CD4-positive, alpha-beta T cell treated with Interleukin-6 for 4 hours (primary cell): ENCODE results near the gene INVS.
"Not testable (repeated sequence)": the region's sequence is repeated elsewhere in the genome, so short reads cannot be mapped to it uniquely, and the experiment has no call there.

Source experiments
- DNase-seq: peaks from one replicate; pipeline ENCODE4 v3.0.0-alpha.2; 2020; ENCODE audit warnings: mixed read lengths

The INVS gene, protein sequence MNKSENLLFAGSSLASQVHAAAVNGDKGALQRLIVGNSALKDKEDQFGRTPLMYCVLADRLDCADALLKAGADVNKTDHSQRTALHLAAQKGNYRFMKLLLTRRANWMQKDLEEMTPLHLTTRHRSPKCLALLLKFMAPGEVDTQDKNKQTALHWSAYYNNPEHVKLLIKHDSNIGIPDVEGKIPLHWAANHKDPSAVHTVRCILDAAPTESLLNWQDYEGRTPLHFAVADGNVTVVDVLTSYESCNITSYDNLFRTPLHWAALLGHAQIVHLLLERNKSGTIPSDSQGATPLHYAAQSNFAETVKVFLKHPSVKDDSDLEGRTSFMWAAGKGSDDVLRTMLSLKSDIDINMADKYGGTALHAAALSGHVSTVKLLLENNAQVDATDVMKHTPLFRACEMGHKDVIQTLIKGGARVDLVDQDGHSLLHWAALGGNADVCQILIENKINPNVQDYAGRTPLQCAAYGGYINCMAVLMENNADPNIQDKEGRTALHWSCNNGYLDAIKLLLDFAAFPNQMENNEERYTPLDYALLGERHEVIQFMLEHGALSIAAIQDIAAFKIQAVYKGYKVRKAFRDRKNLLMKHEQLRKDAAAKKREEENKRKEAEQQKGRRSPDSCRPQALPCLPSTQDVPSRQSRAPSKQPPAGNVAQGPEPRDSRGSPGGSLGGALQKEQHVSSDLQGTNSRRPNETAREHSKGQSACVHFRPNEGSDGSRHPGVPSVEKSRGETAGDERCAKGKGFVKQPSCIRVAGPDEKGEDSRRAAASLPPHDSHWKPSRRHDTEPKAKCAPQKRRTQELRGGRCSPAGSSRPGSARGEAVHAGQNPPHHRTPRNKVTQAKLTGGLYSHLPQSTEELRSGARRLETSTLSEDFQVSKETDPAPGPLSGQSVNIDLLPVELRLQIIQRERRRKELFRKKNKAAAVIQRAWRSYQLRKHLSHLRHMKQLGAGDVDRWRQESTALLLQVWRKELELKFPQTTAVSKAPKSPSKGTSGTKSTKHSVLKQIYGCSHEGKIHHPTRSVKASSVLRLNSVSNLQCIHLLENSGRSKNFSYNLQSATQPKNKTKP

DNA sequence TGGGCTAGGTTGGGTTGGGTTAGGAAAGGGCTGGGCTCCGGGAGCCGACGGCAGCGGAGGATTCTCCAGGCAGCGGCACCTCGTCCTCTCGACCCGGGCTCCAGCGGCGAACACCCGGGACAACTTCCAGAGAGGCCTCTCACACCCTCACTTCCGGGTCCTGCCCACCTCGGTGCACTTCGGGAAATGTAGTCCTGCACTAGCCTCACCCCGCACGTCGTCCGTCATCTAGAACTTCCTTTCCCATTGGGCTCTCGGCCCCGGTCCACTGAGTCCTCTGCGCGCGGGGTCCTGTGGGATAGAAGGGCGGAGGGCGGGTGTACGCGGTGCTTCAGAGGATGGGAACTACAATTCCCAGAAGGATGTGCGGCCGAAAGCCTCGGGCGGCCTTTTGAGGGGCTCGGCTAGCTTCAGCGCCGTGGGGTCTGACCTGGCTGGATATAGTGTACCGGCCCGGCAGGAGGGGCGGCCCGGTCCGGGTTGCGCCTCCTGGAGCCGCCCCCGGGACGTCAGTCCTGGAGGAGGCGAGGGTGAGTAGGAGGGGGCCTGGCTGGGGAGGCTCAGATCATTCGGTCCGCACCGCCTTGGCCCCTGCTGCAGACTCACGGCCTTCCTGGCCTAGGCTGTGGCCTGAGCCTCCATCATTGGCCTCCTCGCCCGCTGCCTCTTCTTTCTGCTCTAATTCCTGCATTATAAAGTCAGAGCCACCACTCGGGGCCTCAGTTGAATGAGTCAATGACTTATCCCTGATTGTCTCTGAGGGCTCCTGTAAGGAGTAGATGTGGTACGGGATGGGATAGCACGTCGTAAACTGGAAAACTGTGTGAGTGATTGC, at the start of gene INVS, which contains the start of gene ERP44:
INVS (plus strand) TSS at position 357 of the 835 bp plus-strand sequence. CDS start 5,279 bp downstream, outside the sequence.
ERP44 (minus strand) TSS at position 114 of the 835 bp plus-strand sequence. CDS start 160 bp downstream, outside the sequence.
- DNase-seq, result peak; percentile 96

DNA sequence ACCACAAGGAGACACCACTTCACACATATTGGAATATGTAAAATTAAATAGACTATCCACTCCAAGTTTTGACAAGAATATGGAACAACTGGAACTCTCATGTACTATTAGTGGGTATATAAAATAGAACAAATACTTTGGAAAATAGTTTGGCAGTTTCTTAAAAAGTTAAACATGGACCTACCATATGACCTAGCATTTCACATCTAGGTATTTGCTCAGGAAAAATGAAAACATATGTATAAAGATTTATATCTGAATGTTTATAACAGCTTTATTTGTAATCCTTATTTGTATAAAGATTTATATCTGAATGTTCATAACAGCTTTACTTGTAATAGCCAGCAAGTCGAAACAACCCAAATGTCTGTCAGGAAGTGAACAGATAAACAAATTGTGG, 49.5 kb upstream of the INVS start:
- no peak for DNase-seq

DNA sequence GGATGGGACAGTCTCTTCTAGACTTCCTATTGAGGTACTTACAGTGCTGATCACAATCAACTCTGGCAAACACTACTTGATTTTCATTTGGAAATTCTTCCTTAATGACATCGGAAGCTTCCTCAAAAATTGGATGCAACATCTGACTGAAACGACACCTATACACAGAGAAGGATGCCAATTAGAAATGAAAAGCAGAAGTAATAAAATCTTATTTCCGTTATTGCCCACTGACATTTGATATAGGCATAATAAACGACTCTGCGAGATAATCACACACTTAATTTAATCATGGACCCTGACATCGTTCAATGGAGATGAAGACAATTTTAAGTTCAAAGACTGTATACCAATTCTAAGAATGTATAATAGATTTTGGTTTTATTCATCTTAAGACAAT, 46.7 kb upstream of the INVS start:
- no peak for DNase-seq

DNA sequence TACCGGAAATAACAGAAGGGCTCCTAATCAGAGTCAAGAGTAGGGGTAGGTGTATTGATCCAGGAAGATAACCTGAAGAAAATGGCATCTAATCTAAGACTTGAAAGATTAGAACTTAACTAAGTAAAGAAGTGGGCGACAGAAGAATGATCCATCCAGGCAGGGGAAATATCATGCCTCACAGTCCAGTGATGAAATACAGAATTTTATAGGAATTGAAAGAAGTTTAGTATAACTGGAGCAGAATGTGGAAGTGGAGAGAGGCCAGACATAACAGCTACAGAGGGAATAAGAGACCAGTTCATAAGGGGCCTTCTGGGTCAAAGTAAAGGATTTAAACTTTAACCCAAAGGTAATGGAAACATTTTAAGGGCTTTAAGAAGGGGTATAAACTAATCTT, 42.5 kb upstream of the INVS start:
- no peak for DNase-seq

DNA sequence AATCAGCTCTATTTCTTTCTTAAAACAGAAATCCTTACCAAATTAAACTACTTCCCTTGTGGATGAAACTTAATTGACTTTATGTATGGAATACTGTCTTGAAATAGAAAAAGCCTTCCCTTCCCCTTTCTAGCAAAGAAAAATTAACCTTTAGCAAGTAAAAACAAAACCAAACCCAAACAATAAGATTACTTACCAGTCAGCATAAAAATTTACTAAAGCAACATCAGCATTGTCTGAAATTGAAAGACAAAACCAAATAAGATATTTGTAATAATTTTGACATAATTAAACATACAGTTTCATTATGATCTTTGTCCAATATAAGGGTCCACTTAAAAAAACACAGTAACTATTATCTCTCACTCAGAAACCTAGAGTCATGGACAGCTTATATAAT, 41.4 kb upstream of the INVS start:
- no peak for DNase-seq

DNA sequence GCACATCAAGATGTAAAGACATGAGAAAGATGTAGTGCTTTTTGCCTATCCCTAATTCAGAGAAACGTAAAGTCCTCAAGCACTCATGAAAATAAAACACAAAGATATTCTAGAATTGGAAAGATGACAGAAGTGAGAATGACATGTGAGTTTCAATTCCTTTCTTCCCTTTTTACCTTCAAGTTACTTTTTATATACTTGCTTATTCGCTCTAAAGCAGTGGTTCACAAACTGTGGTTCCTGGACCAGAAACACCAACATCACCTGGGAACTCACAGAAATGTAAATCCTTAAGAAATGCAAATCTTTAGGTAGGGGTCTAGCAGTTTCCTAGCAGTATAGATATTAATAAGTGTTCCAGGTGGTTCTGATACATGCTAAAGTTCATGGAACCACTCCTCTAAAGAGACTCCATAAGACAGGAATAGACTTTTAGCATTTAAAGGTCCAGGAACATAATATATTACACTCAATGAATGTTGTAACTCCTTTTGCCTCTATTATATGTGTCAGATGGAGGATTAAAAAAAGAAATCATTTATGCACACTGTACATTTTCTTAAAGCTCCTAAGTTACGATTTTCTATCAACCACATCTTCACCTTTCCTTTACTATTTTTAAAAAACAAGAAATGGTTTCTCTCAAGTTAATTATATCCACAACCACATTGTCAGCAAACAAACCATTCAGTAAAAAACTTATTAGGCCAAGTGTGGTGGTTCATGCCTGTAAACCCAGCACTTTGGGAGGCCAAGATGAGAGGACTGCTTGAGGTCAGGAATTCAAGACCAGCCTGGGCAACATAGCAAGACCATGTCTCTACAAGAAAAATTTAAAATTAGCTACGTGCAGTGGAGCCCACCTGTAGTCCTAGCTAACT, 40.1 kb upstream of the INVS start:
- DNase-seq, result no peak

DNA sequence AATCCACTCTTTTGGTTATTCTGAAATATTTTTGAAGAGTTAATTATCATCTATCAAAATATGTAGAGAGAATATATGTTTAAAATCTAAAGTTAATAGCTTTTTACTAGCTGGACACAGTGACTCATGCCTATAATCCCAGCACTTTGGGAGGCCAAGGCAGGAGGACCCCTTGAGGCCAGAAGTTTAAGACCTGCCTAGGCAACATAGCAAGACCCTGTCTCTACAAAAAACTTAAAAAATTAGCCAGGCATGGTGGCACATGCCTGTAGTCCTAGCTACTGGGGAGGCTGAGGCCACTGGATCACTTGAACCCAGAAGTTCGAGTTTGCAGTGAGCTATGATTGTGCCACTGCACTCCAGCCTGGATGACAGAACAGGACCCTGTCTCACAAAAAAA, 36.4 kb upstream of the INVS start:
- not testable (repeated sequence) for DNase-seq

DNA sequence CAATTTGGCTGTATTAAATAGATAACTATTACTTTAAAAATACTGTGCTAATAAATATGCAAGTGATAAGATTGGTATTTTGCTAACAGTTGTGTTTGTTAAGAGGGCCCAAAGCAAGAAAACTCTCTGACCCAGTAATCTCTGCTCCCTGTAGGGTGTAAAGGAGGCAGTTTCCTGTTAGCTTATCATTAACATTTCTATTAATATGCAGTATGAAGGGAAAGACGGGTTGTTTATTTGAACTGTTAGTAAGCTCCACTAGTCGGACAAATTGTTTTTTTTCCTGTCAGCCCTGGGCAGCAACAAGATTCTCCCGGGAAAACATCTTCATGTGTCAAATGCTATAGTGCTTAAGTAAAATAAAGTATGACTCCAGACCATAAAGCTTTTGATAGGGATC, 35.9 kb upstream of the INVS start:
- no peak for DNase-seq

DNA sequence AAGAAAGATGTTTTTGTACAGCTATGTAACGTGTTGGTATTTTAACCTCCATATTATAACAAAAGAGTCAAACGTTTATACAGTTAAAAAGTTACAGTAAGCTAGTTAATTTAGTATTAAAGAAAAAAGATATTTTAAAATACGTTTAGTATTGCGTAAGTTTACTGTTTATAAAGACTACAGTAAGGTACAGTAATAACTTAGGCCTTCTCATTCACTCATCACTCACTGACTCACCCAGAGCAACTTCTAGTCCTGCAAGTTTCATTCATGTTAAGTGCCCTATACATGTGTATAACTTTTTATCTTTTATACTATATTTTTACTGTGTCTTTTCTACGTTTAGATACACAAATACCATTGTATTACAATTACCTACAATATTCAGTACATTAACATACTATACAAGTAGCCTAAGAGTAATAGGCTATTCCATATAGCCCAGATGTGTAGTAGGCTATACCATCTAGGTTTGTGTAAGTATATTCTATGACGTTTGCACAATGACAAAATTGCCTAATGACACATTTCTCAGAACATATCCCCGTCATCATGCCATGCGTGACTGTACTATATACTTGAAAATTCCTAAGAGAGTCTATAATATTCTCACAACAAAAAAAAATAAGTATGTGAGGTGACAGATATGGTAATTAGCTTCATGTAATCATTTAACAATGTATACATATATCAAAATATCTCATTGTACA, 34.0 kb upstream of the INVS start:
- DNase-seq, result no peak

DNA sequence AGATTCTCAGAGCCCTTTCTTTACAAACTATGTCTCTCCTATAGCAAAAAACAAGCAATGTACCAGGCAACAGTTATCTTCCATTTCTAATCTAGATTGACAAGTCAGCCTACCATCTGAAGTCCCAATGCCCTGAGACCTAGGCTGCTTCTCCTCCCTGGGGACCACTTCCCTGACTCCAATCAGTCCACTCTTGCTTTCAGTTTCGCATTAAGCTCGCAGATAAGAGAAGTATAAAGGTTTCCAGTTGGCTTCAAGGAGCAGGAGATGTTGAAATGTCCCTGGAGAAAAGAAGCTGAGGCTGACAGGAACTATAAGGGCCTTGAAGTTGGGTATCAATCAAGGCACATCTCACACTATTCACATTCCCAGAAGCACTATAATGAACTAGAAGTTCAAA, 32.5 kb upstream of the INVS start:
- no peak for DNase-seq

DNA sequence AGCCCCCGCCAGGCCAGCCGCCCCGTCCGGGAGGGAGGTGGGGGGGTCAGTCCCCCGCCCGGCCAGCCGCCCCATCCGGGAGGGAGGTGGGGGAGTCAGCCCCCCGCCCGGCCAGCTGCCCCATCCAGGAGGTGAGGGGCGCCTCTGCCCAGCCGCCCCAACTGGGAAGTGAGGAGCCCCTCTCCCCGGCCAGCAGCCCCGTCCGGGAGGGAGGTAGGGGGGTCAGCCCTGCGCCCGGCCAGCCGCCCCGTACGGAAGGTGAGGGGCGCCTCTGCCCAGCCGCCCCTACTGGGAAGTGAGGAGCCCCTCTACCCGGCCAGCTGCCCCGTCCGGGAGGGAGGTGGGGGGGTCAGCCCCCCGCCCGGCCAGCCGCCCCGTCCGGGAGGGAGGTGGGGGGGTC, 31.1 kb upstream of the INVS start:
- not testable (repeated sequence) for DNase-seq

DNA sequence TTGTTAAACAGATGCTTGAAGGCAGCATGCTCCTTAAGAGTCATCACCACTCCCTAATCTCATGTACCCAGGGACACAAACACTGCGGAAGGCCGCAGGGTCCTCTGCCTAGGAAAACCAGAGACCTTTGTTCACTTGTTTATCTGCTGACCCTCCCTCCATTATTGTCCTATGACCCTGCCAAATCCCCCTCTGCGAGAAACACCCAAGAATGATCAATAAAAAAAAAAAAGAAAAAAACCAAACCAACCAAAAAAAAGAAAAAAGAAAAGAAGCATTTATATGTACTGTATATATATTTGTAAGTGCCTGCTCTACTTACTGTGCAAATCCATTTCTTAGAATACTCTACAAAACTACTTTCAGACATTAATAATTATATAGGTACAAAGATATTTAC, 30.0 kb upstream of the INVS start:
- not testable (repeated sequence) for DNase-seq

DNA sequence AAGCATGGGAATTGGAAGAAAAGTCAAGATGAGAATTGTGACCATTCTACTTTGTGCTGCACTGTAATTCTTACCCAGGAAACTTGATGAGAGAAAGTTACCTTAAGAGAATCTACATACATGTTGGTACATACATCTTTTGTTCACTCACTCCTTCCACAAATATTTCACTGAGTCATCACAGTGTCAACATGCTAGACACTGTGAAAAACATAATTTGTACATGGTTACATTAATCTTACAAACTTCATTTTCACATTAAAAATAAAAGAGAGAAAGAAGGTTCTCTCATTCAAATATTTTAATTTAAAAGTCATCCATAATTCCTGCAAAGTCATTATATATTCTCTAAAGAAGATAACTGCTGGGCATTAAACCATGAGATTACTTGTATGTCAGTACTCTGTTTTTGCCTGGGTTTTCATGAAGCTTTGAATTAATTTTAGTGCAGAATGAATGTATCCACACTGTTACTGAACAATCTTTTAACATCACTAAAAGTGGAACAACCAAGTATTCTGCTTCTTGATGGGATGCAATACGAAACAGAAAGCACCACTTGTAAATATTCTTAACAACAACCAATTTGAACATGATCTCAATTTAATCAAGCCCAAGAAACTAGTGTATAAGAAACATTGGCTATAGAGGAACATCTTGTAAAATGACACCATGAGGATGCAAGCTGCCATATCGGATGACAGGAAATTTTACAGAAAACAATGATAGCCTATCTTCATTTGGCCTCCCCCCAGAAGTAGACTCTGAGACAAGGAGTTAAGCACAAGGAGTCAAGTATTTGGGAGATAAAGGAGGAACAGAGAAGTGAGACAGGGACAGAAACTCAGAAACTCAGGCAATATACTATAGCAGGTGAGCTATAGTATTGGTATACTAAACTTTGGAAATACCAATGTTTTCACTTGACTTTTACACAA, 28.7 kb upstream of the INVS start:
- no peak for DNase-seq

DNA sequence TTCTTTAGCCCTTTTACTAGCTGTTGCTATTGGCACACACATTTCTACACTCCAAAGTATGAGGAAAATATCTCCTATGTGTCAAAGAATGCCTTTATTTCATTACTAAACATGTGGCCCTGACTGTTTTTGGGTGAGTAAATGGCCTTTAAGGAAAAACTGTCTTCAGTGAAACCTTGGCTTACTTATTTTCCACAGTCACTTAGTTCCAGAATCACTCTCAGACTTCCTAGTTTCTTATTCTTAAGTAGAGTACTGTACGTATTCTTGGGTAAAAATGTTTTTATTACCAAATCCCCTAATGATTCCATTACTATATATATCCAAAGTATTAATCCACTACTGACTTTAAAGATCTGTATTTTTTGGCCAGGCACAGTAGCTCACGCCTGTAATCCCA, 27.8 kb upstream of the INVS start:
- no peak for DNase-seq

DNA sequence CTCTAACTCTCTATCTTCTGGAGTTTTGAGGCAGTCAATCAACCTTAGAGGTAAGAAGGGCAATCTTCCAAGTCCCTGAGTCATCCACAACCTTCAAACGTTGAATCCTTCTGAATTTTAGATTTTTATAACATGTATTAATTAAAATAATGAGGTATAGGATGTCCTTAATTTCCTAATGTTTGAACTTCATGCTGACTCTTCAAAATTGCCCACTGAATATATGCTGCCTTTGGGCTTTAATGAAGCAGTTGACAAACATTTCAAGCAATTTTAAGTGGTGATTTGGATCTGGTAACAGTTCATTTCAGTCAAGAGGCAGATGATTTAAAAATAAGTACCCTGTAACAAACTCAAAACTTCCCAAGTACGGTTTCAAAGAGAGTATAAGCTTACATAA, 26.2 kb upstream of the INVS start:
- no peak for DNase-seq

DNA sequence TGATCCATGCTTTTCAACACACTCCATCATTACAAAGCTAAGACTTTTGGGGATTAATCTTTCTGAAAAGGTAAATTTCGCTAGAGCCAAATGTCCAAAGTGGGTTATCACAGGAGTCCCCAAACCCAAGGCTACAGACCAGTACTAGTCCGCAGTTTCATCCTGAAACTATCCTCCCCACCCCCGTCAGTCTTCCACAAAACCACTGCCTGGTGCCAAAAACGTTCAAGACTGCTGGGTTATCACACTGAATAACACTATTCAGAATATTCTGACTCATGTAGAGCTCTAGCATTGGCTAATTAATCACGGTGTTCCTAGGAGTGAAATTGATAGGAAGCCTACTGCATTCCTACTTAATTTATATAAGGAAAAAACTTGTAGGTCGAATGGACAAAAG, 24.9 kb upstream of the INVS start:
- DNase-seq, result no peak

DNA sequence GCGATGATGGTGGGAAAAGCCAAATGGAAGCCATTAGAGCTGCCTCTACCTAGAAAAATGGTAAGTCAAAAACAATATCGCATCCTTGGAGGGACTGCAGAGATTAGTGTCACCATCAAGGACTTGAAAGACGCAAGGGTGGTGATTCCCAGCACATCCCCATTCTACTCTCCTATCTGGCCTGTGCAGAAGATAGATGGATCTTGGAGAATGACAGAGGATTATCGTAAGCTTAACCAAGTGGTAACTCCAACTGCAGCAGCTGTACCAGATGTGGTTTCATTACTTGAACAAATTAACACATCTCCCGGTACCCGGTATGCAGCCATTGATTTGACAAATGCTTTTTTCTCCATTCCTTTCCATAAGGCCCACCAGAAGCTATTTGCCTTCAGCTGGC, 24.1 kb upstream of the INVS start:
- DNase-seq, result no peak

DNA sequence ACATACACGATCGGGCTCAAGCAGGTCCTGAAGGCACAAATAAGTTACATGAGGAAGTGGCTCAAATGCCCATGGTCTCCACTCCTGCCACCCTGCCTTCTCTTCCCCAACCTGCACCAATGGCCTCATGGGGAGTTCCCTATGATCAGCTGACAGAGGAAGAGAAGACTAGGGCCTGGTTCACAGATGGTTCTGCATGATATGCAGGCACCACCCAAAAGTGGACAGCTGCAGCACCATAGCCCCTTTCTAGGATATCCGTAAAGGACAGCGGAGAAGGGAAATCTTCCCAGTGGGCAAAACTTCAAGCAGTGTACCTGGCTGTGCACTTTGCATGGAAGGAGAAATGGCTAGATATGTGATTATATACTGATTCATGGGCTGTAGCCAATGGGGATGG, 22.8 kb upstream of the INVS start:
- DNase-seq, result not testable (repeated sequence)

DNA sequence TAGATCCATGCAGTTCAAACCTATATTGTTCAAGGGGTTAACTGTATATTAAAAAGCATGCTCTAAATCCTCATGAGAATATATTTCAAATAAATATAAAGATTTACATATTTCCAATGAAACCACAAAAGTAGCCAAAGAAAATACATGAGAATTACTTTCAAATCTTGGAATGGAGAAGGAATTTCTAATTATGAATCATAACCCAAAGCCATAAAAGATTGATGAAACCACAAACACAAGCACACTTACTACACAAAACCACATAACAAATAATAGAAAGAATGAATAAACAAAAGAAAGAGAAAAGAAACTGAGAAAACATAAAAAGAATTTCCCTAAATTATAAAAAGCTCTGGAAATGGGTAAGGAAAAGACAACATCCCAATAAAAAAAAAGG, 16.3 kb upstream of the INVS start:
- DNase-seq, result no peak
